Calu3 (cell line): ENCODE data around the gene DUSP6. TPM values are rescaled to one million over a fixed set of nuclear protein-coding genes. Genes with fewer than 3 reads are reported as not detected.

Experiments used
- BruUV-seq: library from RNA; stranded (reverse); fragments of 400-500 nt; replicated peaks from 2 replicates; lab custom pipeline; 2021; lab: Mats Ljungman, UMichigan
- CTCF ChIA-PET: fragments of 300-600 bp; sonication (Branson Sonifier 250); formaldehyde crosslinking; loops from one replicate; lab custom pipeline; 2022; ENCODE audit warnings: antibody characterized with exemption; lab: Charles Lee
- DNase-seq: peaks from one replicate; pipeline ENCODE4 v3.0.0; 2022
- H3K27ac Mint-ChIP-seq: one replicate; pipeline ENCODE4 v1.8.0; 2022; ENCODE audit warnings: mixed read lengths; ENCODE audit not compliant: unreplicated experiment
- H3K27me3 Mint-ChIP-seq: one replicate; pipeline ENCODE4 v1.8.0; 2022; ENCODE audit warnings: mixed read lengths; ENCODE audit not compliant: unreplicated experiment
- H3K36me3 Mint-ChIP-seq: one replicate; pipeline ENCODE4 v1.8.0; 2022; ENCODE audit warnings: mild to moderate bottlenecking, moderate library complexity, mixed read lengths; ENCODE audit not compliant: insufficient read depth, unreplicated experiment
- H3K4me1 Mint-ChIP-seq: one replicate; pipeline ENCODE4 v1.8.0; 2022; ENCODE audit warnings: mild to moderate bottlenecking, low read depth, mixed read lengths; ENCODE audit not compliant: unreplicated experiment
- H3K4me3 Mint-ChIP-seq: one replicate; pipeline ENCODE4 v1.8.0; 2022; ENCODE audit warnings: mild to moderate bottlenecking, low read depth, moderate library complexity, mixed read lengths; ENCODE audit not compliant: unreplicated experiment
- H3K9me3 Mint-ChIP-seq: one replicate; pipeline ENCODE4 v1.8.0; 2022; ENCODE audit warnings: low read depth, mixed read lengths; ENCODE audit not compliant: unreplicated experiment
- intact Hi-C: fragments of 100-400 bp; cut with micrococcal nuclease; formaldehyde crosslinking; loops from one replicate; pipeline ENCODE4 v1.10.0; 2022; ENCODE audit not compliant: unreplicated experiment
- total RNA-seq: library from RNA; stranded (reverse); gene quantifications from 2 replicates; pipeline ENCODE4 v1.2.3, GENCODE V29; 2022
- TF ChIP-seq, protein P1 (sequence below): fragments of 200-600 bp; IDR thresholded peaks from one replicate; pipeline ENCODE4 v1.8.0; 2022; ENCODE audit warnings: antibody characterized with exemption; ENCODE audit not compliant: unreplicated experiment

DUSP6 gene
- total RNA-seq, 1 experiment from 2014 or later: 108 TPM

DNA sequence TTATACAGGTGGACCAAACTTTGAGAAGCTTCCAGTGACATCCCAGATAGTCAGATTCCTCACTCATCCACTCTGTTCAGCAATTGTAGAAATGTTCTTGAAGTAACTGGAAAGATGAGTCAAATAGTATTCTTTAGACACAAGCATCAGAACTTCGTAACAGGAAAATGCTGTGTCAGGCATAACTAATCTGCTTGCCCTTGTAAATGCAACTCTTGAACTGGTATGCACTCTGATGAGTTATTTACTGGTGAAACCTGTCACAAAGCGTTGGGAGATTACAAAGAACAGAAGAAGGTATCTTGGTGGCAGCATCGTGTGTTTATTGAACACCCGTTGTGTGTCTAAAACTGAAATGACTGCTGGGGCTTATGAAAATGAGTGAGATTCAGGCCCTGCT is 10.8 kb upstream of the DUSP6 start:
- H3K9me3 Mint-ChIP-seq: no peaks in the 10 kb centered on the region
- no peak overlapping the region for H3K27ac Mint-ChIP-seq
- BruUV-seq: no TSS peak
- CTCF ChIA-PET: no interaction called here
- intact Hi-C loops: no loop called here
- peaks cover 7% of the 10 kb centered on the region for H3K36me3 Mint-ChIP-seq
- TF ChIP-seq, protein P1, sequence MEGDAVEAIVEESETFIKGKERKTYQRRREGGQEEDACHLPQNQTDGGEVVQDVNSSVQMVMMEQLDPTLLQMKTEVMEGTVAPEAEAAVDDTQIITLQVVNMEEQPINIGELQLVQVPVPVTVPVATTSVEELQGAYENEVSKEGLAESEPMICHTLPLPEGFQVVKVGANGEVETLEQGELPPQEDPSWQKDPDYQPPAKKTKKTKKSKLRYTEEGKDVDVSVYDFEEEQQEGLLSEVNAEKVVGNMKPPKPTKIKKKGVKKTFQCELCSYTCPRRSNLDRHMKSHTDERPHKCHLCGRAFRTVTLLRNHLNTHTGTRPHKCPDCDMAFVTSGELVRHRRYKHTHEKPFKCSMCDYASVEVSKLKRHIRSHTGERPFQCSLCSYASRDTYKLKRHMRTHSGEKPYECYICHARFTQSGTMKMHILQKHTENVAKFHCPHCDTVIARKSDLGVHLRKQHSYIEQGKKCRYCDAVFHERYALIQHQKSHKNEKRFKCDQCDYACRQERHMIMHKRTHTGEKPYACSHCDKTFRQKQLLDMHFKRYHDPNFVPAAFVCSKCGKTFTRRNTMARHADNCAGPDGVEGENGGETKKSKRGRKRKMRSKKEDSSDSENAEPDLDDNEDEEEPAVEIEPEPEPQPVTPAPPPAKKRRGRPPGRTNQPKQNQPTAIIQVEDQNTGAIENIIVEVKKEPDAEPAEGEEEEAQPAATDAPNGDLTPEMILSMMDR: no peak
- peaks cover 24% of the 10 kb centered on the region for H3K4me1 Mint-ChIP-seq
- no peak overlapping the region for H3K4me3 Mint-ChIP-seq
- no peak for DNase-seq
- H3K27me3 Mint-ChIP-seq: no peaks in the 10 kb centered on the region

GRCh38 chr12:89359615-89360014 is 7.3 kb upstream of the DUSP6 start:
- CTCF ChIA-PET: no interaction called here
- Mint-ChIP-seq H3K9me3 (no peaks in the 10 kb centered on the region), H3K36me3 (peaks cover 21% of the 10 kb centered on the region), H3K27ac (no peak overlapping the region), H3K4me3 (no peak overlapping the region), H3K4me1 (peaks cover 46% of the 10 kb centered on the region), H3K27me3 (no peaks in the 10 kb centered on the region)
- no TSS peak for BruUV-seq
- TF ChIP-seq, protein P1: no peak
- DNase-seq: no peak
- intact Hi-C loops: loop anchor here (5.0 kb wide), 1 partner anchor 432 kb away; no protein-coding TSS in a partner anchor

GRCh38 chr12:89358805-89359204 is 6.5 kb upstream of the DUSP6 start:
- Mint-ChIP-seq H3K4me1 (peaks cover 44% of the 10 kb centered on the region), H3K27me3 (no peaks in the 10 kb centered on the region), H3K27ac (no peak overlapping the region), H3K4me3 (no peak overlapping the region), H3K36me3 (peaks cover 29% of the 10 kb centered on the region), H3K9me3 (no peaks in the 10 kb centered on the region)
- TF ChIP-seq, protein P1: no peak
- CTCF ChIA-PET: interaction anchor here (0.9 to 2.0 kb wide), 3 partner anchors 11 to 100 kb away, joined by 4 to 10 read pairs (median 5); no protein-coding TSS in a partner anchor
- intact Hi-C loops: loop anchor here (5.0 kb wide), 1 partner anchor 432 kb away; no protein-coding TSS in a partner anchor
- DNase-seq: no peak
- BruUV-seq: no TSS peak

GRCh38 chr12:89357297-89357730 is 5.0 kb upstream of the DUSP6 start:
- BruUV-seq: no TSS peak
- Mint-ChIP-seq H3K4me1 (peaks cover 33% of the 10 kb centered on the region), H3K36me3 (peaks cover 44% of the 10 kb centered on the region), H3K9me3 (no peaks in the 10 kb centered on the region), H3K4me3 (peak overlapping the region; percentile 50), H3K27ac (no peak overlapping the region), H3K27me3 (no peaks in the 10 kb centered on the region)
- intact Hi-C loops: loop anchor here (5.0 kb wide), 1 partner anchor 430 kb away; no protein-coding TSS in a partner anchor
- TF ChIP-seq, protein P1: no peak
- DNase-seq: peak; percentile 65
- CTCF ChIA-PET: interaction anchor here (0.9 to 2.0 kb wide), 4 partner anchors 9 to 169 kb away, joined by 3 to 10 read pairs (median 3); partner anchors contain the start of gene POC1B
